Effector memory CD8-positive, alpha-beta T cell (primary cell): ENCODE results near the gene IL4.
"Not testable (repeated sequence)": the region's sequence is repeated elsewhere in the genome, so short reads cannot be mapped to it uniquely, and the experiment has no call there.

Source experiments
- ATAC-seq: fragments of 150-1000 bp; cut with Tn5 transposase; replicated peaks from 2 replicates; pipeline ENCODE4 v1.10.0; 2021; ENCODE audit warnings: mild to moderate bottlenecking, moderate library complexity
- DNase-seq, 3 experiments: peaks; one replicate each; pipeline ENCODE4 v3.0.0; 2021
- H3K27ac Mint-ChIP-seq, 2 donors: one replicate each; pipeline ENCODE4 v1.8.0; 2022; ENCODE audit warnings: mild to moderate bottlenecking in 2 of 2, mixed read lengths in 2 of 2, moderate library complexity in 2 of 2
- H3K27me3 Mint-ChIP-seq, 2 donors: one replicate each; pipeline ENCODE4 v1.8.0; 2022; ENCODE audit warnings: mixed read lengths in 2 of 2
- H3K36me3 Mint-ChIP-seq: one replicate; pipeline ENCODE4 v1.8.0; 2022; ENCODE audit warnings: mild to moderate bottlenecking, moderate library complexity, mixed read lengths; ENCODE audit not compliant: insufficient read depth
- H3K4me1 Mint-ChIP-seq, 2 donors: one replicate each; pipeline ENCODE4 v1.8.0; 2022; ENCODE audit warnings: low read depth in 2 of 2, mixed read lengths in 2 of 2
- H3K4me3 Mint-ChIP-seq, 2 donors: one replicate each; pipeline ENCODE4 v1.8.0; 2022; ENCODE audit warnings: mild to moderate bottlenecking in 2 of 2, mixed read lengths in 2 of 2, moderate library complexity in 2 of 2
- H3K9me3 Mint-ChIP-seq, 2 donors: one replicate each; pipeline ENCODE4 v1.8.0; 2022; ENCODE audit warnings: mixed read lengths in 2 of 2
- total RNA-seq, 9 experiments: gene quantifications; one replicate each; lab custom pipeline; 2026; lab: John Stamatoyannopoulos, UW

The IL4 gene
- total RNA-seq, result 0 to 165 (median 0.63) reads per million in 9 experiments

DNA sequence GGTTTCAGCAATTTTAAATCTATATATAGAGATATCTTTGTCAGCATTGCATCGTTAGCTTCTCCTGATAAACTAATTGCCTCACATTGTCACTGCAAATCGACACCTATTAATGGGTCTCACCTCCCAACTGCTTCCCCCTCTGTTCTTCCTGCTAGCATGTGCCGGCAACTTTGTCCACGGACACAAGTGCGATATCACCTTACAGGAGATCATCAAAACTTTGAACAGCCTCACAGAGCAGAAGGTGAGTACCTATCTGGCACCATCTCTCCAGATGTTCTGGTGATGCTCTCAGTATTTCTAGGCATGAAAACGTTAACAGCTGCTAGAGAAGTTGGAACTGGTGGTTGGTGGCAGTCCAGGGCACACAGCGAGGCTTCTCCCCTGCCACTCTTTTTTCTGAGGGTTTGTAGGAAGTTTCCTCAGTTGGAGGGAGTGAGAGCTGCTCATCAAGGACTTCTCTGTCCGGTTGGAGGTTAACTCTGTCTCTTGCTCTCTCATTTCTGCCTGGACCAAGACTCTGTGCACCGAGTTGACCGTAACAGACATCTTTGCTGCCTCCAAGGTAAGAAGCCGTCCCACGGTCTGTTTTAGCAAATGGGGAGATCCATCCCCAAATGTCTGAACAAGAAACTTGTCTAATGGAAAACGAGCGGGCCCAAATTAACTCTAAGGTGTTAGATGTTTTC is at the start of gene IL4:
IL4 (plus strand) TSS at position 51 of the 692 bp plus-strand sequence; CDS start at position 113, 62 bp downstream.
- no peak for DNase-seq
- Mint-ChIP-seq H3K4me1 (peaks cover 21 to 35% of the 10 kb centered on the region in 2 donors), H3K27me3 (peaks cover 0 to 17% of the 10 kb centered on the region in 2 donors), H3K4me3 (peak within 1 kb of the TSS; percentile 66 to 69), H3K27ac (peak within 1 kb of the TSS; percentile 83 to 89), H3K9me3 (no peaks in the 10 kb centered on the region), H3K36me3 (no peaks in the 10 kb centered on the region)
- peak; percentile 41 for ATAC-seq

DNA sequence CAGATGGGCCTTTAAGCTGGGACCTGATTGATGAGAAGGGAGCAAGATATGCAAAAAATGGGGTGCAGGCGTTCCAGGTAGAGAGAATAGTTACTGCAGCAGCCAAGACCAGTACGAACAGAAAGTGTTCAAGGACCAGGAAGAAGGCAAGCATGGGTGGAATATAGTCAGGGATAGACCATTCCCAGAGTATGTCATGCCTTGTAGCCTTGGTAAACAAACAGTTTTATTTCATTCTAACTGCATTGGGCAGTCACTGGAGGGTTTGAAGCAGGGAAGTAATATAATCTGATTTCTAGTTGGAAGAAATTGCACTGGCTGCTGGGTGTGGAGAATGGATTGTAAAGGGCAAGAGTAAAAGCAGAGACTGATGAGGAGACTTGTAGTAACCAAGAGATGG is 46.3 kb upstream of the IL4 start:
- Mint-ChIP-seq H3K36me3 (peaks cover 20% of the 10 kb centered on the region), H3K4me3 (no peak overlapping the region), H3K9me3 (no peaks in the 10 kb centered on the region), H3K4me1 (peaks cover 3 to 21% of the 10 kb centered on the region in 2 donors), H3K27me3 (no peaks in the 10 kb centered on the region), H3K27ac (peak overlapping the region in 1 of 2 donors; percentile 42)
- ATAC-seq (no peak), DNase-seq (no peak)

DNA sequence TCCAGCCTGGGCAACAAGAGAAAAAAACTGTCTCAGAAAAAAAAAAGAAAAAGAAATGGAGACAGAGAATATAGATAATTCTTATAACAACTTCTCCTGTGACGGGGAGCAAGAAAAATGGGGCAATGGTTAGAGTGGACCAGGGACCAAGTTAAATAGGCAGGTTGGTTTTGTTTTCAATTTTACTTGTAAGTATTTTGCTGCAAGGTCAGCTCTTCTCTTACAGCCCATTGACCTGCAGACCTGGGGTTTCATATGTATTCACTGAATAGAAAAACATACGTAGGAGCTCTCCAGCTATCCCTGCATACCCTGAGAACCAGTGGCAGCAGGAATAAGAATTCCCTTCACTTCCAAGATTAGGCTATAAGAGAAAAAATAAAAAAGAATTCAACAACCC is 45.0 kb upstream of the IL4 start:
- DNase-seq (no peak), ATAC-seq (no peak)
- H3K27me3 Mint-ChIP-seq, result no peaks in the 10 kb centered on the region
- H3K36me3 Mint-ChIP-seq, result peaks cover 10% of the 10 kb centered on the region
- H3K27ac Mint-ChIP-seq, result peak overlapping the region; percentile 2 to 71
- peaks cover 3 to 21% of the 10 kb centered on the region in 2 donors for H3K4me1 Mint-ChIP-seq
- H3K9me3 Mint-ChIP-seq, result no peaks in the 10 kb centered on the region
- no peak overlapping the region for H3K4me3 Mint-ChIP-seq

DNA sequence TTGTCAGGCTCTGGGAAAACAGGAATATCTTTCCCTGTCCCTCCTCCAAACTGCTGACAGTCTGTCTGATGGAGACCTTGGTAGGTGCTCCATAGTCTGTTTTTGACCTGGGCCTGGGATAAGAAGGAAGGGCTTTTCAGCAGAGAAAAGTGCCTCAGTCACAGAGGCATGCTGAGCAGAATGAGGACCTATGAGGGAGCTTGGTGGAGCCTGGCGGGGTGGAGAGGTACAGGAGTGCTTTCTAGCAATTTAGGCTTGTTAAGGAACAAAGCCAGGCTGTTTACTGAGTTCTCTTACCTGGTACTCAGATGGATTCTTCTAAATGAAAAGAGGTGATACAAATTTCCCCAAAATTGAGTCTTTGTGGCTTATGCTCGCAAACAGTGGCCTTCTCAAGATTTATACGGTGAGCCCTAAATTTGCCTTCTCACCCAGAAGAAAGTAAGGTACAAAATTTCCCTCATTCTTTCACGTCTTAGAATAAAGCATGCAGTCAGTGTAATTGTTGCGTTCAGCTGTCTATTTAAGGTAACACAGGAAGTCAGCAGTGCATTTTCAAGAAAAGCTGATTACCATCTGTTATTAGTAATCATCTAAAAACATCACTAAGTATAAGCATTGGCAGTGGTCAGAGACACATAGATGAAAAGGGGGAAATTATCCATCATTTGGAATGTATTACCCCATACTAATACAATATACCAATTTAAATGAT is 44.4 kb upstream of the IL4 start:
- Mint-ChIP-seq H3K4me1 (peaks cover 3 to 21% of the 10 kb centered on the region in 2 donors), H3K36me3 (peaks cover 10% of the 10 kb centered on the region), H3K4me3 (peak overlapping the region in 1 of 2 donors; percentile 0), H3K9me3 (no peaks in the 10 kb centered on the region), H3K27ac (peak overlapping the region; percentile 2 to 71), H3K27me3 (no peaks in the 10 kb centered on the region)
- DNase-seq, result no peak
- ATAC-seq, result peak; percentile 51

GRCh38 chr5:132633587-132633986 is 40.2 kb upstream of the IL4 start:
- peaks cover 19% of the 10 kb centered on the region for H3K36me3 Mint-ChIP-seq
- not testable (repeated sequence) for H3K9me3 Mint-ChIP-seq, H3K27ac Mint-ChIP-seq, H3K4me3 Mint-ChIP-seq, DNase-seq, ATAC-seq, H3K27me3 Mint-ChIP-seq
- peaks cover 7 to 12% of the 10 kb centered on the region in 2 donors for H3K4me1 Mint-ChIP-seq

DNA sequence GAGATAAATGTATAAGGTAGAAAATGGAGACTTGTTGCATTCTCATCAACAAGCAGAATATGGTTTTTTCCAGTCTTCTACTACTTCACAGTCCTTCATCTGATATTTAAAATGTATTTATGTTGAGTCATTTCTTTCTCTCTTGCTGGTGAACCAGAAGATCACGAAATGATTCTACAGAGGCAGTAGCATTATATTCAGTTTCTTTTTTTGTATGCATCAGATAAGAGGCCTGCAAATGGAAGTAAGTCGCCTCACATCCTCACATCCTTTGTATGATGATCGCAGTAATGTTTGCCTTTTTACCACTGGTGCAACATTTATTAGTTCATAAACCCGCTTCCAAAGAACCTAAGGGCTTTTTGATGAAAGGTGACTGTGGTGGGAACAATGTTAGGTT is 37.9 kb upstream of the IL4 start:
- Mint-ChIP-seq H3K4me3 (no peak overlapping the region), H3K4me1 (peaks cover 4% of the 10 kb centered on the region in 2 donors), H3K27ac (peak overlapping the region in 1 of 2 donors; percentile 65), H3K36me3 (peaks cover 28% of the 10 kb centered on the region), H3K27me3 (no peaks in the 10 kb centered on the region), H3K9me3 (no peaks in the 10 kb centered on the region)
- ATAC-seq, result no peak
- no peak for DNase-seq

DNA sequence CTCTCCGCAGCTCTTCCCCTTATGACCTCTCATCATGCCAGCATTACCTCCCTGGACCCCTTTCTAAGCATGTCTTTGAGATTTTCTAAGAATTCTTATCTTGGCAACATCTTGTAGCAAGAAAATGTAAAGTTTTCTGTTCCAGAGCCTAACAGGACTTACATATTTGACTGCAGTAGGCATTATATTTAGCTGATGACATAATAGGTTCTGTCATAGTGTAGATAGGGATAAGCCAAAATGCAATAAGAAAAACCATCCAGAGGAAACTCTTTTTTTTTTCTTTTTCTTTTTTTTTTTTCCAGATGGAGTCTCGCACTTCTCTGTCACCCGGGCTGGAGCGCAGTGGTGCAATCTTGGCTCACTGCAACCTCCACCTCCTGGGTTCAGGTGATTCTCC is 36.5 kb upstream of the IL4 start:
- no peak for DNase-seq
- Mint-ChIP-seq H3K27ac (peak overlapping the region in 1 of 2 donors; percentile 77), H3K4me3 (no peak overlapping the region), H3K4me1 (peaks cover 4% of the 10 kb centered on the region in 2 donors), H3K27me3 (no peaks in the 10 kb centered on the region), H3K36me3 (peaks cover 34% of the 10 kb centered on the region), H3K9me3 (no peaks in the 10 kb centered on the region)
- ATAC-seq, result no peak

DNA sequence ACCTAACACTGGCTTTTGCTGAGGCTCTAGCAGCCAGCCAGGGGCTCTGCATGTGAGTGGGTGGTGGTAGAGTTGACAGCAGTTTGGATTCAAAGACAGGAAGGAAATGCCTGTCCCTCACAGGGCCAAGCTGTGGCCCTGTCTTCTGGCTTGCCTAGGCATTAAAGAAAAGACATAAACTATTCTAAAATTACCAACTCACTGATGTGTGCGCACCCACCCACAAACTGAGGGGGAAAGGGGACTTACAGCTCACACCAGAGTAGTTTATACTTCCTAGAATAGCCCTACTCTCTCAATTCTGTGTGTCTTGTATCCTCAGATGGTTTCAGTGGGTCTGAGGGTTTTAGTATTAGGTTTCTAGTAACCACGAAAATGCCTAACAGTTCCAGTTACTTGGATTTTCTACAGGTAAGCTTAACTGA is 34.1 kb upstream of the IL4 start:
- Mint-ChIP-seq H3K27ac (peak overlapping the region in 1 of 2 donors; percentile 65), H3K9me3 (no peaks in the 10 kb centered on the region), H3K4me1 (peaks cover 4% of the 10 kb centered on the region in 2 donors), H3K36me3 (peaks cover 43% of the 10 kb centered on the region), H3K4me3 (no peak overlapping the region), H3K27me3 (no peaks in the 10 kb centered on the region)
- no peak for DNase-seq
- no peak for ATAC-seq

- H3K27ac Mint-ChIP-seq, result peak overlapping the region in 1 of 2 donors; percentile 65
- no peaks in the 10 kb centered on the region for H3K27me3 Mint-ChIP-seq
- H3K36me3 Mint-ChIP-seq, result peaks cover 43% of the 10 kb centered on the region
- H3K9me3 Mint-ChIP-seq, result no peaks in the 10 kb centered on the region
- no peak overlapping the region for H3K4me3 Mint-ChIP-seq
- ATAC-seq (no peak), DNase-seq (no peak)
- H3K4me1 Mint-ChIP-seq, result peaks cover under 1% of the 10 kb centered on the region in 2 donors
These were observed 33.2 kb upstream of the IL4 start for GRCh38 chr5:132640613-132641012.

DNA sequence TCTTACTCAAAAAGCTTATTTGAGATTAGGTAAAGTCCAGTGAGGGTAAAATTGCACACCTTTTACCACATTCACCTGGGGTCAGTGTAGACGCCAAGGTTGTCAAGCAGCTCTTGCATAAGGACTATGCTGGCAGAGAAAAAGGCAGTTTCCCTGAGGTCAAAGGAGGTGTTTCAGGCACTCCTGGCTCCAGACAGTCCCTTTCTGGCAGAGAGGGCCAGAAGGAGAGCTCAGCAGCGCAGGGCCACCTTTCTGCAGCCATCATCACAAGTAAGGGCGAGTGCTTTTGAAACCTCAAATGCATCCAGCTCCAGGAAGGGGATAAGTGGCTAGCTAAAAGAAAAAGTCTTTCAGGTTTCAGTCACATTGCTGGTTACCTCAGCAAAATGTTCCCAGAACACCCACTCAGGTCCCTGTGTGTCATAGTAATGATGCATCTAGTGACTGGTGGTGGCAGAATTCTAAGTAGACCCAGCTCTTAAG is 32.5 kb upstream of the IL4 start:
- no peaks in the 10 kb centered on the region for H3K27me3 Mint-ChIP-seq
- H3K36me3 Mint-ChIP-seq, result peaks cover 43% of the 10 kb centered on the region
- H3K4me1 Mint-ChIP-seq, result no peaks in the 10 kb centered on the region
- peak overlapping the region in 1 of 2 donors; percentile 65 for H3K27ac Mint-ChIP-seq
- no peaks in the 10 kb centered on the region for H3K9me3 Mint-ChIP-seq
- no peak for ATAC-seq
- no peak overlapping the region for H3K4me3 Mint-ChIP-seq
- no peak for DNase-seq

DNA sequence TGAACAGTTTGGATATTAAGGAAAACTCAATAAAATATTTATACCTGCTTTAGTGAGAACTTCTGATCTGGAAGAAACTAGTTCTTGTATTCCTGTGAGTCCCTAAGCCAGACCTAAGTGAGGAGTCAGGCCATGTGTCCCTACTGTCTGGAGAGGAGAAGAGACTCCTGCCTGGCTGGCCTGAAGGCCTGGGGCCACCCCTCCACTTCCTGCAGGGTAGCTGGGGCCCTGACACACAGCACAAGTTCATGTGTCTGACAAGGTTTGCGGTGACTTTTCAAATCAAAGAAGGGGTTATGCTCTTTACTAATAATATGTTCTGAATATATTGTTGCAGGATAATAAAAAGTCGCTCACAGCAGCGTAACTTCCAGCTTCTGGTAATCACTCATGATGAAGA is 31.9 kb upstream of the IL4 start:
- no peak overlapping the region for H3K4me3 Mint-ChIP-seq
- H3K9me3 Mint-ChIP-seq, result no peaks in the 10 kb centered on the region
- peaks cover 43% of the 10 kb centered on the region for H3K36me3 Mint-ChIP-seq
- H3K27me3 Mint-ChIP-seq, result no peaks in the 10 kb centered on the region
- DNase-seq (no peak), ATAC-seq (no peak)
- no peaks in the 10 kb centered on the region for H3K4me1 Mint-ChIP-seq
- no peak overlapping the region for H3K27ac Mint-ChIP-seq

- Mint-ChIP-seq H3K9me3 (peaks cover 7 to 11% of the 10 kb centered on the region in 2 donors), H3K4me3 (no peak overlapping the region), H3K4me1 (no peaks in the 10 kb centered on the region), H3K27me3 (no peaks in the 10 kb centered on the region), H3K36me3 (peaks cover 25% of the 10 kb centered on the region), H3K27ac (no peak overlapping the region)
- no peak for DNase-seq
- ATAC-seq, result no peak
These were observed 29.6 kb upstream of the IL4 start for GRCh38 chr5:132644177-132644576.

- ATAC-seq (no peak), DNase-seq (no peak)
- no peak overlapping the region for H3K27ac Mint-ChIP-seq
- H3K4me1 Mint-ChIP-seq, result no peaks in the 10 kb centered on the region
- H3K4me3 Mint-ChIP-seq, result no peak overlapping the region
- H3K9me3 Mint-ChIP-seq, result peaks cover 7 to 11% of the 10 kb centered on the region in 2 donors
- H3K36me3 Mint-ChIP-seq, result peaks cover 14% of the 10 kb centered on the region
- H3K27me3 Mint-ChIP-seq, result no peaks in the 10 kb centered on the region
These were observed 27.1 kb upstream of the IL4 start for GRCh38 chr5:132646583-132647266.
